Mucosa of descending colon (tissue), 3 donors: ENCODE data around the gene SLC12A7. TPM values are rescaled to one million over a fixed set of nuclear protein-coding genes. Genes with fewer than 3 reads are reported as not detected.

Experiments used
- ATAC-seq: fragments of 200-7000 bp; cut with Tn5 transposase; one replicate; pipeline ENCODE4 v1.9.1; 2020; ENCODE audit warnings: mild to moderate bottlenecking, moderate library complexity
- DNase-seq, 3 donors: peaks; one replicate each; pipeline ENCODE4 v3.0.0-alpha.2; 2020
- H3K36me3 ChIP-seq: fragments of 200-600 bp; one replicate; pipeline ENCODE4 v1.8.0; 2021; ENCODE audit warnings: low read depth, mild to moderate bottlenecking
- H3K4me1 ChIP-seq: fragments of 200-600 bp; one replicate; pipeline ENCODE4 v1.8.0; 2021; ENCODE audit warnings: low read depth, mild to moderate bottlenecking
- H3K4me3 ChIP-seq: fragments of 200-600 bp; one replicate; pipeline ENCODE4 v1.8.0; 2021; ENCODE audit warnings: mild to moderate bottlenecking
- H3K9me3 ChIP-seq: fragments of 200-600 bp; one replicate; pipeline ENCODE4 v1.8.0; 2021; ENCODE audit warnings: mild to moderate bottlenecking
- CTCF ChIP-seq: fragments of 200-600 bp; IDR thresholded peaks from one replicate; pipeline ENCODE4 v1.8.0; 2022; ENCODE audit warnings: antibody characterized with exemption, mild to moderate bottlenecking
- intact Hi-C, 2 donors: fragments of 100-400 bp; cut with DNase I in 1 of 2; cut with micrococcal nuclease in 1 of 2; formaldehyde crosslinking; loops; one replicate each; pipeline versions ENCODE4 v1.11.0 to v1.11.1; 2022; cut with DNase I, micrococcal nuclease
- total RNA-seq, 3 donors: library from RNA; stranded (reverse); fragmentation: NEBNext Ultra II Directional in 2 of 3; extraction: Animal tissue kit (Norgen Biotek cat#: 25700) in 2 of 3; gene quantifications; one replicate each; pipeline versions ENCODE4 v1.2.1 to v1.2.4, GENCODE V29; 2021 to 2023
- donor health status: DM: no; HTN: no; CAD: no; lungs with moderate emphysema.
- donor health status: DM: no; HTN: no; CAD: no.
- donor health status: DM: no; HTN: yes; CAD: no.

Gene SLC12A7
- total RNA-seq, 3 donors from 2014 or later: 80.5 to 97.4 (median 94.1) TPM

GRCh38 chr5:1012313-1012841 is 99.5 kb downstream of the SLC12A7 start:
- Histone ChIP-seq H3K4me1 (peaks cover 6% of the 10 kb centered on the region), H3K4me3 (no peak overlapping the region), H3K36me3 (no peaks in the 10 kb centered on the region), H3K9me3 (no peaks in the 10 kb centered on the region)
- TF ChIP-seq CTCF: no peak
- intact Hi-C loops: no loop called here
- DNase-seq (peak in 2 of 3 donors; percentile 21 to 45), ATAC-seq (no peak)

GRCh38 chr5:1011741-1012312 is 100.0 kb downstream of the SLC12A7 start:
- DNase-seq (peak in 2 of 3 donors; percentile 10 to 34), ATAC-seq (no peak)
- intact Hi-C loops: no loop called here
- Histone ChIP-seq H3K9me3 (no peaks in the 10 kb centered on the region), H3K4me1 (peaks cover 6% of the 10 kb centered on the region), H3K36me3 (no peaks in the 10 kb centered on the region), H3K4me3 (no peak overlapping the region)
- TF ChIP-seq CTCF: no peak

GRCh38 chr5:1011226-1011631 is 100.6 kb downstream of the SLC12A7 start:
- peak; percentile 50 to 61 (median 51) for DNase-seq
- H3K36me3 ChIP-seq: no peaks in the 10 kb centered on the region
- H3K4me3 ChIP-seq: no peak overlapping the region
- TF ChIP-seq CTCF: peak; percentile 44
- H3K4me1 ChIP-seq: peaks cover 6% of the 10 kb centered on the region
- intact Hi-C loops: no loop called here
- no peaks in the 10 kb centered on the region for H3K9me3 ChIP-seq
- peak; percentile 57 for ATAC-seq

GRCh38 chr5:1010641-1011046 is 101.2 kb downstream of the SLC12A7 start:
- no peak for ATAC-seq
- Histone ChIP-seq H3K9me3 (no peaks in the 10 kb centered on the region), H3K4me3 (no peak overlapping the region), H3K4me1 (peaks cover 6% of the 10 kb centered on the region), H3K36me3 (no peaks in the 10 kb centered on the region)
- no peak for TF ChIP-seq CTCF
- peak in 2 of 3 donors; percentile 18 to 37 for DNase-seq
- intact Hi-C loops: no loop called here

GRCh38 chr5:1010181-1010510 is 101.7 kb downstream of the SLC12A7 start:
- intact Hi-C loops: no loop called here
- Histone ChIP-seq H3K36me3 (no peaks in the 10 kb centered on the region), H3K4me3 (no peak overlapping the region), H3K9me3 (no peaks in the 10 kb centered on the region), H3K4me1 (peaks cover 10% of the 10 kb centered on the region)
- ATAC-seq: no peak
- no peak for TF ChIP-seq CTCF
- peak in 2 of 3 donors; percentile 17 to 20 for DNase-seq
